Hepatic stellate cell (primary cell): ENCODE measurements around the gene SPEG.

Experiments
- DNase-seq: peaks from one replicate; pipeline ENCODE4 v3.0.0; 2011; ENCODE audit warnings: low spot score

SPEG gene

GRCh38 chr2:219478916-219479315 is 44.3 kb downstream of the SPEG start:
- DNase-seq: no peak

GRCh38 chr2:219480004-219480403 is 45.4 kb downstream of the SPEG start:
- no peak for DNase-seq

GRCh38 chr2:219482674-219483405 is 48.2 kb downstream of the SPEG start:
- no peak for DNase-seq

- no peak for DNase-seq
Observed at GRCh38 chr2:219483451-219484342, 49.1 kb downstream of the SPEG start.

- DNase-seq: no peak
Observed at GRCh38 chr2:219484343-219485200, 49.9 kb downstream of the SPEG start.

- DNase-seq: no peak
Observed at GRCh38 chr2:219485201-219485580, 50.5 kb downstream of the SPEG start.

- DNase-seq: no peak
Observed at GRCh38 chr2:219486380-219486959, 51.8 kb downstream of the SPEG start.

GRCh38 chr2:219488149-219488843 is 53.7 kb downstream of the SPEG start:
- DNase-seq: no peak

GRCh38 chr2:219488844-219489194 is 54.2 kb downstream of the SPEG start:
- no peak for DNase-seq

- no peak for DNase-seq
Observed at GRCh38 chr2:219489315-219489714, 54.7 kb downstream of the SPEG start.

GRCh38 chr2:219490186-219490585 is 55.5 kb downstream of the SPEG start:
- no peak for DNase-seq

- no peak for DNase-seq
Observed at GRCh38 chr2:219490600-219491130, 56.0 kb downstream of the SPEG start.

- DNase-seq: no peak
Observed at GRCh38 chr2:219491278-219491963, 56.8 kb downstream of the SPEG start.

GRCh38 chr2:219492575-219492974 is 57.9 kb downstream of the SPEG start:
- no peak for DNase-seq

GRCh38 chr2:219493086-219493485 is 58.4 kb downstream of the SPEG start:
- no peak for DNase-seq

- no peak for DNase-seq
Observed at GRCh38 chr2:219494952-219495530, 60.4 kb downstream of the SPEG start.

GRCh38 chr2:219495531-219496122 is 61.0 kb downstream of the SPEG start:
- DNase-seq: peak; percentile 96

GRCh38 chr2:219496247-219496824 is 61.7 kb downstream of the SPEG start:
- DNase-seq: no peak

- DNase-seq: no peak
Observed at GRCh38 chr2:219496825-219497494, 62.3 kb downstream of the SPEG start.
